GM06990 (cell line): ENCODE data around the gene SERPINA3.

ENCODE experiments used
- DNase-seq: peaks from one replicate; pipeline ENCODE4 v3.0.0-alpha.2; 2011; ENCODE audit not compliant: insufficient read length; ENCODE audit errors: extremely low read depth
- H3K27me3 ChIP-seq: replicated peaks from 2 replicates; pipeline ENCODE4 v1.6.0; 2011; ENCODE audit warnings: low read length; ENCODE audit not compliant: control insufficient read depth, insufficient read depth
- H3K36me3 ChIP-seq: 2 replicates; pipeline ENCODE4 v1.5.1; 2011; ENCODE audit warnings: low read length; ENCODE audit not compliant: control insufficient read depth, insufficient read depth
- H3K4me3 ChIP-seq: replicated peaks from 2 replicates; pipeline ENCODE4 v1.5.1; 2011; ENCODE audit warnings: low read depth, mild to moderate bottlenecking, control low read depth, low read length
- CTCF ChIP-seq: IDR thresholded peaks from 2 replicates; pipeline ENCODE4 v1.5.1; 2011; ENCODE audit warnings: low read length, control low read depth, mild to moderate bottlenecking, inconsistent platforms; ENCODE audit not compliant: insufficient read depth, poor library complexity, severe bottlenecking

Gene SERPINA3

GRCh38 chr14:94612174-94612573 is at the start of gene SERPINA3:
TSS of gene SERPINA3 (plus strand) at chr14:94612391. CDS start at chr14:94614442, 2,051 bp downstream.
- Histone ChIP-seq H3K4me3 (no peak within 1 kb of the TSS), H3K27me3 (no peaks in the 10 kb centered on the region; the same call in 1 of the 2 replicates), H3K36me3 (no peaks in the 10 kb centered on the region)
- DNase-seq = no peak
- TF ChIP-seq CTCF = no peak

- DNase-seq = no peak
- no peak for TF ChIP-seq CTCF
- Histone ChIP-seq H3K36me3 (no peaks in the 10 kb centered on the region), H3K4me3 (no peak overlapping the region), H3K27me3 (no peaks in the 10 kb centered on the region; the same call in none of the 2 replicates)
Observed at GRCh38 chr14:94562941-94563883, 49.0 kb upstream of the SERPINA3 start.

GRCh38 chr14:94564381-94564780 is 47.8 kb upstream of the SERPINA3 start:
- H3K4me3 ChIP-seq = no peak overlapping the region
- no peak for DNase-seq

GRCh38 chr14:94568186-94568585 is 44.0 kb upstream of the SERPINA3 start:
- Histone ChIP-seq H3K4me3 (no peak overlapping the region), H3K27me3 (peaks cover 2% of the 10 kb centered on the region), H3K36me3 (no peaks in the 10 kb centered on the region)
- no peak for DNase-seq
- no peak for TF ChIP-seq CTCF

More at GRCh38 chr14:94564381-94564780, 47.8 kb upstream of the SERPINA3 start:
- no peaks in the 10 kb centered on the region for H3K36me3 ChIP-seq
- no peaks in the 10 kb centered on the region; the same call in none of the 2 replicates for H3K27me3 ChIP-seq
- no peak for TF ChIP-seq CTCF

- Histone ChIP-seq H3K4me3 (no peak overlapping the region), H3K27me3 (peaks cover 2% of the 10 kb centered on the region), H3K36me3 (no peaks in the 10 kb centered on the region)
- no peak for TF ChIP-seq CTCF
- no peak for DNase-seq
Observed at GRCh38 chr14:94569381-94570001, 42.7 kb upstream of the SERPINA3 start.
